ENCODE measurements around the gene UBASH3A.

UBASH3A gene

DNA sequence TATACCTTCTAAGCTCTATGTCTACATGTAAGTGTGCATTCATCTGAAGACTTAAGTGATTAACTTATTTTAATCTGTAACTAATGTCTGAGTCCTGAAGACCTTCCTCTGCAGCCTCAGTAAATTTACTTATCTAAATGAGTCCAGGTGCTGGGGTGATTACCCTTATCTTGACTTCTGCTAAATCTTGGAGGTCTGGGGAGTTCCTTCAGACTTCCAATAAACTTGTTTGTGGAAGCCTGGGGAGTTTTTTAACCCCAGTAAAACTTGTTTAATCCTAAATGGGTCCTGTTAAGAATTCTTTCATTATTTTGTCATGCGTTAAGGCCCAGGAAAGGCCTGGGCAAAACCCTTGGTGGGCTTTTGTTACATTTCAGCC lies 55.4 kb downstream of the UBASH3A start:
- TF ChIP-seq CTCF (conservative IDR thresholded peaks at IDR 0.05; ENCODE audit: low read depth, low read length) = no peak
- no peak overlapping the region for H3K4me3 ChIP-seq (ENCODE audit: low read depth, low read length)
- no peak for DNase-seq (ENCODE audit: low read depth)

- H3K4me3 ChIP-seq (ENCODE audit: low read depth, low read length) = no peak overlapping the region
- TF ChIP-seq CTCF (conservative IDR thresholded peaks at IDR 0.05; ENCODE audit: low read depth, low read length) = no peak
- no peak for DNase-seq (ENCODE audit: low read depth)
Observed at GRCh38 chr21:42459546-42460215, 56.0 kb downstream of the UBASH3A start.

GRCh38 chr21:42460391-42461184 lies 56.9 kb downstream of the UBASH3A start:
- TF ChIP-seq CTCF (conservative IDR thresholded peaks at IDR 0.05; ENCODE audit: low read depth, low read length) = no peak
- no peak overlapping the region for H3K4me3 ChIP-seq (ENCODE audit: low read depth, low read length)
- DNase-seq (ENCODE audit: low read depth) = no peak

- DNase-seq (ENCODE audit: low read depth) = no peak
- no peak overlapping the region for H3K4me3 ChIP-seq (ENCODE audit: low read depth, low read length)
- no peak for TF ChIP-seq CTCF (conservative IDR thresholded peaks at IDR 0.05; ENCODE audit: low read depth, low read length)
Observed at GRCh38 chr21:42461185-42461520, 57.5 kb downstream of the UBASH3A start.

DNA sequence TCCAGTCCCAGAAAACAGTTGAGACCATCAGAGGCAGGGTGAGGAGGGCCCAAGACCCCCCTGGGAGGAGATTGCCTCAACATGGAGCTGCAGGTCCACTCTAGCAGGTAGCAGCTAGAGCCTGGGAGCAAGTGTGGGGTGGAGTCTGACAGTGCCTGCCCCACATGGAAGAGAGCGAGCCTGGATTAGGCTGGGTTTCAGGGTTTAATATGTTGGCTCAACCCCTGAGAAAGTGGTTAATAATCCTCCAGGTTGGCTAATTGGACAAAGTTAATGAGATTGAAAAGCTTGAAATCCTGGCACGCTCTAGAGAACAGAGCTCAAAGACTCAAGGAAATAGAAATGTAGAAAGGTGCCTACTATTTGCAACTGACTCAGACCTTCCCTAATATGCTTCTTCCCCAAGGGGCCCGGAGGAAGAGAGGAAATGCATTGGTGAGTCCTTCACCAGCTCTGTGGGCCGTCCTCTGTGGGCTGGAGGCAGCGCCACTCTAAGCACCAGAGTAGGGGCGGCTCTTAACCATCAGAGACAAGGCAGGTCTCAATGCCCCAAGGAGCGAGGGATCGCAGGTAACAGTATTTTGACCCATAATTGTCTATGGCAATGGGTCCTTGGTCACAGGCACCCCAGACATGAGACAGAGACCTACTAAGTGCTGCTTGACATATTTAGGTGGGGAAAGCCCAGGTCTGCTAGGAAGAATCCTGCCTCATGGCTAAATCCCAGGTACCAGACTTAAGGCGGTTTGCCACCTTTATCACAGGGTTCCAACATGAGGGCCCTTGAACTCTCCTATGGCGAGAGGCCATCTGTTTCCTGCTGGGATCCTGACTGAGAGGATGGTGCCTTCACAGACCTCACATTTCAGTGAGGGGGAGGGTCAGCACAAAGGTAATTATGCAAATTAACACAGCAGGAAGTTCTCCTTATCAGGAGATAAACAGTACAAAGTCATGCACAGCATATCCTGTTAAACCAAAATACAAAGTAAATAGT lies 58.5 kb downstream of the UBASH3A start:
- no peak overlapping the region for H3K4me3 ChIP-seq (ENCODE audit: low read depth, low read length)
- DNase-seq (ENCODE audit: low read depth) = no peak
- no peak for TF ChIP-seq CTCF (conservative IDR thresholded peaks at IDR 0.05; ENCODE audit: low read depth, low read length)

DNA sequence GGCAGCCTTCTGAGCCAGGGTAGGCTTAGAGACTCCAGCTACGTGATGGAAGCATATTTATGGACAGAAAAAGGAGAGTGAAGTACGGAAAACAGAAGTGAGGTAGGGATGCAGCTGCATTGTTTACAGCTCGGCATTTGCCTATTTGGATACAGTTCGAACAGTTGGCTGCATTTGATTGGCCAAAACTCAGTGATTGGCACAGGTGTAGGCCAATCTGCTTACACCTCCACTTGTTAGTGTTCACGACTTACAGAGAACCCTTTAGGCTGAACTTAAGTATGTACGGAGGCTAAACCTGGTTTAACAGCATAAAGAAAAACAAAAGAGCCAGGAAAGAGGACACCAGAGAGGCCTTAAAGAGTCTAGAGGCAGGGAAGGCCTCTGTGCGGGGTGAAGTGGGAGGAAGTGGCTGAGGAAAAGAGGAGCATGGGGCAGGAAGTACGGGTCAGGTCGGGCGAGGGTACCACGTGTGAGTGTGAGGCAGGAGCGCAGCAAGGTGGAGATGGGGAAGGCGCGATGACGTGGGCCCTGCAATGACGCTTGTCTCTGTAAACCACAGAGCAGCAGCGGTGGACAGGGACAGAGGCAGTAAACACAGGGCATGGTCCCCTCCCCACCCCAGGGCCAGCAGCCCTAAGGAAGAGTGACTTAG lies 60.3 kb downstream of the UBASH3A start:
- no peak overlapping the region for H3K4me3 ChIP-seq (ENCODE audit: low read depth, low read length)
- peak; percentile 75 for DNase-seq (ENCODE audit: low read depth)
- no peak for TF ChIP-seq CTCF (conservative IDR thresholded peaks at IDR 0.05; ENCODE audit: low read depth, low read length)

Measured in choroid plexus epithelial cell (primary cell).